T-helper 22 cell (primary cell): Measurements from ENCODE around the gene TRIO.

ENCODE experiments used
- DNase-seq: peaks from one replicate; pipeline ENCODE4 v3.0.0-alpha.2; 2020; ENCODE audit warnings: low read depth

The TRIO gene

DNA sequence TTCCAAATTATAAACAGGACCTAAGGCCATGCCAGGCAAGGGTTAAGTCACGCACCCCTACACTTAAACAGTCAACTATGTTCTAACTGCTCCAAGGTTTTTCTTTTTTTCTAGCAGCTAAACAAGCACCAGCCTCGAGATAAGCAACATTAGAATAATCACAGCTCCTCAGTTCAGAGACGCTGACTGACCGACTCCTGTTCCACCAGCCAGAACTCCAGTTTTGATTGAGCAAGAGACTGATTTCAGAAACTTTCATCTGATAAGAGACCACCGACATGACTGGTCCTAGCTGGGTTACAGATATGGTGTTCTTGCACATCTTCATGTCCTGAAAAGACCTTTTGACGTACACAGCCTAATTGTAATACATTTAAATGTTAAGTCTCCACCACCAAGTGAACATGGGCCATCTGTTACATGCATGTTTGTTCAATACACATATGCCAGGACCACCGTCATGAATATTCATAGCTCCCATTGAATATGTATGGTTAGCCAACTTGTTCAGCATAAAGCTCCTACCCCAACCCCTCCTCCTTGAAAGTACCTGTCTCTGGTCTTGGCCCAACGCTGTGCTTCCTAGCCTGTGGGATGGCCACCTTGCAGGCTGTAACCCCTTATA lies 414.8 kb downstream of the TRIO start:
- no peak for DNase-seq
